Measurements from ENCODE around the gene RBM15. TPM values are rescaled to one million over a fixed set of nuclear protein-coding genes. Genes with fewer than 3 reads are reported as not detected.

RBM15 gene
- total RNA-seq, 1 donor from 2014 or later = 13.9 TPM

- ATAC-seq (ENCODE audit: poor library complexity) (peak; percentile 78), DNase-seq (no peak)
- intact Hi-C loops (cut with DNase I) = no loop called here
Observed at GRCh38 chr1:110390692-110391245, 51.6 kb downstream of the RBM15 start, which contains the start of gene SLC16A4. Gene SLC16A4, minus strand, starts transcription at chr1:110391026. Its CDS starts 1,703 bp downstream, at chr1:110389323.

- ATAC-seq (ENCODE audit: poor library complexity) (no peak), DNase-seq (no peak)
- intact Hi-C loops (cut with DNase I) = no loop called here
Observed at GRCh38 chr1:110393286-110393685, 54.1 kb downstream of the RBM15 start.

GRCh38 chr1:110393691-110394492, 54.7 kb downstream of the RBM15 start:
- DNase-seq (no peak), ATAC-seq (ENCODE audit: poor library complexity) (no peak)
- intact Hi-C loops (cut with DNase I) = no loop called here

- intact Hi-C loops (cut with DNase I) = no loop called here
- ATAC-seq (ENCODE audit: poor library complexity) (no peak), DNase-seq (no peak)
Observed at GRCh38 chr1:110394493-110394820, 55.3 kb downstream of the RBM15 start.

Other genes starting within 250 kb of the RBM15 start
- gene UBL4B, start 226.9 kb upstream of the RBM15 start, total RNA-seq = not detected
- not detected for gene SLC6A17, start 188.9 kb upstream of the RBM15 start, total RNA-seq
- gene KCNC4, start 129.1 kb upstream of the RBM15 start, total RNA-seq = 4.2 TPM
- gene SLC16A4, start 51.6 kb downstream of the RBM15 start, total RNA-seq = 3.4 TPM
- gene LAMTOR5, start 68.3 kb downstream of the RBM15 start, total RNA-seq = 256 TPM
- gene PROK1, start 111.8 kb downstream of the RBM15 start, total RNA-seq = not detected
- not detected for gene KCNA10, start 179.8 kb downstream of the RBM15 start, total RNA-seq

Data from Right ventricle myocardium superior (tissue), 1 donor.